HL-60/S4 (cell line): Measurements from ENCODE around the gene CNTNAP2.

Source experiments
- in situ Hi-C: fragments of 300-500 bp; cut with MboI; formaldehyde crosslinking; loops from 2 replicates; pipeline ENCODE4 v1.14.3; 2022; ENCODE audit warnings: low sequenced_read_pairs

The CNTNAP2 gene

GRCh38 chr7:146285418-146285817 lies 168.8 kb downstream of the CNTNAP2 start:
- in situ Hi-C loops: no loop called here

GRCh38 chr7:146290746-146291145 lies 174.1 kb downstream of the CNTNAP2 start:
- in situ Hi-C loops: no loop called here

- in situ Hi-C loops: no loop called here
Observed at GRCh38 chr7:146291900-146292299, 175.3 kb downstream of the CNTNAP2 start.

- in situ Hi-C loops: no loop called here
Observed at GRCh38 chr7:146296028-146296427, 179.4 kb downstream of the CNTNAP2 start.

GRCh38 chr7:146314962-146315361 lies 198.4 kb downstream of the CNTNAP2 start:
- in situ Hi-C loops: no loop called here

GRCh38 chr7:146319629-146320028 lies 203.0 kb downstream of the CNTNAP2 start:
- in situ Hi-C loops: no loop called here

- in situ Hi-C loops: no loop called here
Observed at GRCh38 chr7:146321301-146321700, 204.7 kb downstream of the CNTNAP2 start.

GRCh38 chr7:146331369-146331768 lies 214.8 kb downstream of the CNTNAP2 start:
- in situ Hi-C loops: no loop called here

- in situ Hi-C loops: no loop called here
Observed at GRCh38 chr7:146345251-146345650, 228.7 kb downstream of the CNTNAP2 start.

- in situ Hi-C loops: no loop called here
Observed at GRCh38 chr7:146346096-146346495, 229.5 kb downstream of the CNTNAP2 start.

- in situ Hi-C loops: no loop called here
Observed at GRCh38 chr7:146355216-146355615, 238.6 kb downstream of the CNTNAP2 start.

- in situ Hi-C loops: no loop called here
Observed at GRCh38 chr7:146359176-146359575, 242.6 kb downstream of the CNTNAP2 start.

GRCh38 chr7:146366938-146367337 lies 250.3 kb downstream of the CNTNAP2 start:
- in situ Hi-C loops: no loop called here

GRCh38 chr7:146370171-146370570 lies 253.6 kb downstream of the CNTNAP2 start:
- in situ Hi-C loops: no loop called here

- in situ Hi-C loops: no loop called here
Observed at GRCh38 chr7:146375170-146375569, 258.6 kb downstream of the CNTNAP2 start.

GRCh38 chr7:146378196-146378595 lies 261.6 kb downstream of the CNTNAP2 start:
- in situ Hi-C loops: no loop called here

GRCh38 chr7:146387140-146387539 lies 270.5 kb downstream of the CNTNAP2 start:
- in situ Hi-C loops: no loop called here

GRCh38 chr7:146388928-146389327 lies 272.3 kb downstream of the CNTNAP2 start:
- in situ Hi-C loops: no loop called here

GRCh38 chr7:146393346-146393745 lies 276.7 kb downstream of the CNTNAP2 start:
- in situ Hi-C loops: no loop called here

GRCh38 chr7:146397141-146397540 lies 280.5 kb downstream of the CNTNAP2 start:
- in situ Hi-C loops: no loop called here

GRCh38 chr7:146401939-146402338 lies 285.3 kb downstream of the CNTNAP2 start:
- in situ Hi-C loops: no loop called here

GRCh38 chr7:146405737-146406136 lies 289.1 kb downstream of the CNTNAP2 start:
- in situ Hi-C loops: no loop called here

- in situ Hi-C loops: no loop called here
Observed at GRCh38 chr7:146411975-146412374, 295.4 kb downstream of the CNTNAP2 start.

- in situ Hi-C loops: no loop called here
Observed at GRCh38 chr7:146412781-146413180, 296.2 kb downstream of the CNTNAP2 start.
